Fibroblast of peridontal ligament (primary cell): ENCODE data around the gene HMGXB3.

Experiments
- DNase-seq: peaks from one replicate; pipeline ENCODE4 v3.0.0-alpha.2; 2010; ENCODE audit errors: extremely low read depth

HMGXB3 gene

GRCh38 chr5:150085950-150086715 lies 85.6 kb downstream of the HMGXB3 start, which contains the start of gene CSF1R:
CSF1R (minus strand) TSS chr5:150086554; CDS start chr5:150086427, 127 bp downstream.
- no peak for DNase-seq

GRCh38 chr5:150092159-150092787 lies 91.7 kb downstream of the HMGXB3 start:
- DNase-seq = no peak

GRCh38 chr5:150097152-150097551 lies 96.6 kb downstream of the HMGXB3 start:
- no peak for DNase-seq

GRCh38 chr5:150101023-150101422 lies 100.5 kb downstream of the HMGXB3 start:
- DNase-seq = no peak
